OCI-LY1 (cell line): Measurements from ENCODE around the gene GRK1.
A peak's percentile ranks its signal among the peaks of the same experiment; 100 is the strongest.
"Not testable (repeated sequence)": the region's sequence is repeated elsewhere in the genome, so short reads cannot be mapped to it uniquely, and the experiment has no call there.

Source experiments
- H2AFZ ChIP-seq: fragments of 200-600 bp; sonication (generic), shearing (Covaris generic); 2 replicates; pipeline ENCODE4 v1.6.0; 2014; ENCODE audit warnings: antibody characterized with exemption, mild to moderate bottlenecking, low read length
- H3F3A ChIP-seq: fragments of 200-600 bp; sonication (generic), shearing (Covaris generic); 2 replicates; pipeline ENCODE4 v1.6.0; 2014; ENCODE audit warnings: mild to moderate bottlenecking, antibody characterized with exemption, low read length, moderate library complexity; ENCODE audit not compliant: insufficient read depth
- H3K27ac ChIP-seq: fragments of 200-600 bp; sonication (generic); 2 replicates; pipeline ENCODE4 v1.5.1; 2014; ENCODE audit warnings: low read length, mixed run types, mild to moderate bottlenecking, low read depth; ENCODE audit not compliant: poor library complexity, severe bottlenecking
- H3K27me3 ChIP-seq: fragments of 200-600 bp; sonication (generic); 2 replicates; pipeline ENCODE4 v1.6.0; 2014; ENCODE audit warnings: antibody characterized with exemption, mild to moderate bottlenecking, low read length, moderate library complexity; ENCODE audit not compliant: insufficient read depth
- H3K36me3 ChIP-seq: fragments of 200-600 bp; sonication (generic); 2 replicates; pipeline ENCODE4 v1.6.1; 2014; ENCODE audit warnings: mild to moderate bottlenecking, antibody characterized with exemption, low read length, moderate library complexity, mixed read lengths; ENCODE audit not compliant: insufficient read depth
- H3K4me1 ChIP-seq: fragments of 200-600 bp; sonication (generic); 2 replicates; pipeline ENCODE4 v1.5.1; 2014; ENCODE audit warnings: mild to moderate bottlenecking, low read length, moderate library complexity; ENCODE audit not compliant: insufficient read depth, severe bottlenecking
- H3K4me2 ChIP-seq: fragments of 200-600 bp; sonication (generic), shearing (Covaris generic); 2 replicates; pipeline ENCODE4 v1.6.1; 2014; ENCODE audit warnings: low read length
- H3K4me3 ChIP-seq: fragments of 200-600 bp; sonication (generic); 2 replicates; pipeline ENCODE4 v1.5.1; 2014; ENCODE audit warnings: low read length, low read depth, mild to moderate bottlenecking, mixed read lengths; ENCODE audit not compliant: poor library complexity, severe bottlenecking
- H3K79me2 ChIP-seq: fragments of 200-600 bp; shearing (Covaris generic); 2 replicates; pipeline ENCODE4 v1.6.1; 2016; ENCODE audit warnings: mixed run types, low read length, mixed read lengths; ENCODE audit not compliant: insufficient read depth
- H3K9ac ChIP-seq: fragments of 200-600 bp; sonication (generic), shearing (Covaris generic); 2 replicates; pipeline ENCODE4 v1.6.1; 2014; ENCODE audit warnings: mild to moderate bottlenecking, low read length, mixed read lengths
- H3K9me2 ChIP-seq: fragments of 200-600 bp; sonication (generic), shearing (Covaris generic); 2 replicates; pipeline ENCODE4 v1.6.1; 2014; ENCODE audit warnings: low read depth, mild to moderate bottlenecking, low read length, mixed read lengths
- H3K9me3 ChIP-seq: fragments of 200-600 bp; shearing (Covaris generic); 2 replicates; pipeline ENCODE4 v1.6.1; 2014; ENCODE audit warnings: low read length, mixed read lengths
- H4K20me1 ChIP-seq: fragments of 200-600 bp; sonication (generic), shearing (Covaris generic); 2 replicates; pipeline ENCODE4 v1.6.0; 2016; ENCODE audit warnings: mild to moderate bottlenecking, low read length; ENCODE audit not compliant: insufficient read depth
- EZH2 ChIP-seq: fragments of 200-600 bp; sonication (generic), shearing (Covaris generic); IDR thresholded peaks from 2 replicates; pipeline ENCODE4 v1.8.0; 2017; ENCODE audit warnings: borderline replicate concordance, mixed run types, mild to moderate bottlenecking, antibody characterized with exemption, low read length, moderate library complexity, mixed read lengths
- TF ChIP-seq, protein P1 (sequence below): fragments of 200-600 bp; sonication (generic), shearing (Covaris generic); IDR thresholded peaks from 2 replicates; pipeline ENCODE4 v1.5.1; 2017; ENCODE audit warnings: mild to moderate bottlenecking, antibody characterized with exemption, low read length, moderate library complexity, mixed read lengths

The GRK1 gene

DNA sequence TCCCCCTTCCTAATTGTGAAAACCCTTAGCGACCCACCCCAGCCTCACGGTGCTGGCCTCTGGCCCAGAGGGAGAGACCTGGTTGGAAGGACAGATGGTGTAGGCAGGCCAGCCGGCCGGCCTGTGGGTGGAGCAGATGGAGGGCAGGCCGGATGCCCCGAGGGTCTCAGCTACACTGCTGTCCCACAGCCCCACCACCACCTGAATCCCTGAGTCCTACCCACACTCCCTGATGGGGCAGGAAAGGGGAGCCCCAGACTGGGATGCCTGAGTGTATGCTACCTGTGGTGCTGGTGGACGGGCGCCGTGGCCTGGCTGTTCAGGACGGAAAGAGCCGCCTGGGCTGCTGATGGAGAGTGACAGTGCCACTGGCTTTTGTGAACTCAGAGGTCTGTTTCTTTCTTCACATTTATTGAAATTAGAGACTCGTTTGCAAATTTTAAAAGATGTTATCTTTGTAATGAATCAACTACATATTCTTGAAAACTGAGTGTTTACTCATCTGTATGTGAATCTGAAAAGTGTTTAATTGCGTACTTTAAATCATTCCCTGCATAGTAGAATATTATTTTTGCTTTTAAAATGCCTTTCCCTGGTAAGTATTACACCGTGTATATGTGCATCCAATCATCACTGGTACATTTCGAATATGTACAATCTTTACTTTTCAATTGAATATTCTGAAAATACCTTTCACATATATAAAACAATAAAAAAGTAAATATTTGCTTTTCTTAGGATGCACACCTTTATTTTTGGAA is 46.8 kb upstream of the GRK1 start:
- H3K9me3 ChIP-seq = no peaks in the 10 kb centered on the region
- peaks cover 96% of the 10 kb centered on the region for H3K36me3 ChIP-seq
- no peak overlapping the region for H2AFZ ChIP-seq
- H4K20me1 ChIP-seq = no peaks in the 10 kb centered on the region
- H3K4me2 ChIP-seq = no peak overlapping the region
- TF ChIP-seq EZH2 = no peak
- TF ChIP-seq, protein P1, sequence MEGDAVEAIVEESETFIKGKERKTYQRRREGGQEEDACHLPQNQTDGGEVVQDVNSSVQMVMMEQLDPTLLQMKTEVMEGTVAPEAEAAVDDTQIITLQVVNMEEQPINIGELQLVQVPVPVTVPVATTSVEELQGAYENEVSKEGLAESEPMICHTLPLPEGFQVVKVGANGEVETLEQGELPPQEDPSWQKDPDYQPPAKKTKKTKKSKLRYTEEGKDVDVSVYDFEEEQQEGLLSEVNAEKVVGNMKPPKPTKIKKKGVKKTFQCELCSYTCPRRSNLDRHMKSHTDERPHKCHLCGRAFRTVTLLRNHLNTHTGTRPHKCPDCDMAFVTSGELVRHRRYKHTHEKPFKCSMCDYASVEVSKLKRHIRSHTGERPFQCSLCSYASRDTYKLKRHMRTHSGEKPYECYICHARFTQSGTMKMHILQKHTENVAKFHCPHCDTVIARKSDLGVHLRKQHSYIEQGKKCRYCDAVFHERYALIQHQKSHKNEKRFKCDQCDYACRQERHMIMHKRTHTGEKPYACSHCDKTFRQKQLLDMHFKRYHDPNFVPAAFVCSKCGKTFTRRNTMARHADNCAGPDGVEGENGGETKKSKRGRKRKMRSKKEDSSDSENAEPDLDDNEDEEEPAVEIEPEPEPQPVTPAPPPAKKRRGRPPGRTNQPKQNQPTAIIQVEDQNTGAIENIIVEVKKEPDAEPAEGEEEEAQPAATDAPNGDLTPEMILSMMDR = no peak
- H3K4me1 ChIP-seq = no peaks in the 10 kb centered on the region
- H3K27me3 ChIP-seq = no peaks in the 10 kb centered on the region
- peaks cover 42% of the 10 kb centered on the region for H3K79me2 ChIP-seq
- no peak overlapping the region for H3K27ac ChIP-seq
- H3K9ac ChIP-seq = no peak overlapping the region
- H3K9me2 ChIP-seq = no peaks in the 10 kb centered on the region
- no peak overlapping the region for H3K4me3 ChIP-seq
- H3F3A ChIP-seq = no peaks in the 10 kb centered on the region

DNA sequence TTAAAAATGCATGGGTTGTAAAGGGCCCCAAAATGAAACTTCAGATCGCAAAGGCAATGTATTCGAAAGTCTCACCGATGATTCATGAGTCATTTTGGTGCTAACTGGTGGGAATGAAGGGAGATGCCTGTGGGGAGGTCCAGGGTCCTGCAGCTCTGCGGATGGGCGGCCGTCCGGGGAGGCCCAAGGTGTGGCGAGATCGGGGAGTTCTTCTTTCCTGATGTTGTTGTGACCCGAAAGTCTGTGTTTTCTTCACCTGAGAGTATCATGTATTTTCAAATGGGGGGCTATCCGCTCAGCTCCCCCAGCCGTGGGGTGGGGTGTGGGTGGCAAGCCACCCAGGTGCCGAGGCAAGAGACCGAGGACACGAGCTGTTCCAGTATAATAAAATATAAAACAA is 46.0 kb upstream of the GRK1 start:
- Histone ChIP-seq H3K79me2 (peaks cover 35% of the 10 kb centered on the region), H3K4me2 (no peak overlapping the region), H4K20me1 (no peaks in the 10 kb centered on the region), H3K9me3 (no peaks in the 10 kb centered on the region), H3K36me3 (peaks cover 96% of the 10 kb centered on the region), H2AFZ (no peak overlapping the region), H3K27ac (no peak overlapping the region), H3F3A (no peaks in the 10 kb centered on the region), H3K9ac (no peak overlapping the region), H3K9me2 (no peaks in the 10 kb centered on the region), H3K4me1 (no peaks in the 10 kb centered on the region), H3K4me3 (no peak overlapping the region), H3K27me3 (no peaks in the 10 kb centered on the region)
- TF ChIP-seq, protein P1 = no peak
- TF ChIP-seq EZH2 = no peak

DNA sequence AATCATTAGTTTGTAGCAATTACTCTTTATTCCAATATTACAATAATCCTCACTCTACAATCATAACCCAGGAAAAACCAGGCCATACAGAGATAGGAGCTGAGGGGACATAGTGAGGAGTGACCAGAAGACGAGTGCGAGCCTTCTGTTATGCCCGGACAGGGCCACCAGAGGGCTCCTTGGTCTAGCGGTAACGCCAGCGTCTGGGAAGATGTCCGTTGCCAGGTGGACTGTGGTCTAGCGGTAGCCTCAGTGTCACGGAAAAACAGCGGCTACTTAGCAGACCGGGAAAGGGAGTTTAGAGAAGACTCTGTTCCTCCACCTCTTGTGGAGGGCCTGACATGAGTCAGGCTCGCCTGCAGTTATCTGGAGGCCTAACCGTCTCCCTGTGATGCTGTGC is 45.5 kb upstream of the GRK1 start:
- H3K9ac ChIP-seq, H3F3A ChIP-seq, H3K4me3 ChIP-seq, H4K20me1 ChIP-seq, H3K4me1 ChIP-seq, H2AFZ ChIP-seq, H3K4me2 ChIP-seq, H3K9me3 ChIP-seq, H3K27ac ChIP-seq, H3K27me3 ChIP-seq, H3K9me2 ChIP-seq: not testable (repeated sequence)
- Histone ChIP-seq H3K79me2 (peaks cover 34% of the 10 kb centered on the region), H3K36me3 (peaks cover 96% of the 10 kb centered on the region)
- TF ChIP-seq, protein P1 = peak; percentile 28; the same call in 1 of the 2 replicates

DNA sequence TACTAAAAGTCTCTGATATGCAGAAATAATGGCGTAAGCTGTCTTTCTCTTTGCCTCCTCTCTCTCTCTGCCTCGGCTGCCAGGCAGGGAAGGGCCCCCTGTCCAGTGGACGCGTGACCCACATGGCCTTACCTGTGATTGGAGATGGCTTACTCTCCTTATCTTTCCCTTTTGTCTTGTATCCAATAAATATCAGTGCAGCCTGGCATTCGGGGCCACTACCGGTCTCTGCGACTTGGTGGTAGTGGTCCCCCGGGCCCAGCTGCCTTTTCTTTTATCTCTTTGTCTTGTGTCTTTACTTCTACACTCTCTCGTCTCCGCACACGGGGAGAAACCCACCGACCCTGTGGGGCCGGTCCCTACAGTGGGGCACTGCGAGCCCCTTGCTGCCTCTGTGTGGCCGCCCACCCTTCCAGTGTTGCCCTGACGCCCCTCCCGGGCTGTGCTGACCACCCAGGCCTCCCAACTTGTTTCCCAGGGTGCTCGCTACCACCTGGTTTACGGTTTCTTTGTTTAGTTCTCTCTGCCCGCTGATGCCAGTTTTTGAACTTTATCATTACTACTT is 45.0 kb upstream of the GRK1 start:
- not testable (repeated sequence) for H3K9ac ChIP-seq, H2AFZ ChIP-seq, H3K27me3 ChIP-seq, H3K27ac ChIP-seq, H3K4me3 ChIP-seq, H4K20me1 ChIP-seq, H3K4me2 ChIP-seq, H3K9me3 ChIP-seq, H3F3A ChIP-seq, H3K4me1 ChIP-seq, H3K9me2 ChIP-seq
- H3K79me2 ChIP-seq = peaks cover 34% of the 10 kb centered on the region
- H3K36me3 ChIP-seq = peaks cover 96% of the 10 kb centered on the region
